Ureter (tissue), 1 donor: ENCODE measurements around the gene ENTPD6. TPM values are rescaled to one million over a fixed set of nuclear protein-coding genes. Genes with fewer than 3 reads are reported as not detected.

Experiments
- total RNA-seq: library from RNA; stranded (reverse); gene quantifications from one replicate; pipeline ENCODE4 v1.2.4, GENCODE V29; 2023
- donor health status: DM: yes; HTN: yes; CAD: no.

ENTPD6 gene
- total RNA-seq, 1 donor from 2014 or later, result 53.3 TPM

Other genes with a start within 250 kb of the ENTPD6 start
- gene CST7, start 246.4 kb upstream of the ENTPD6 start, total RNA-seq, result 1.6 TPM
- gene APMAP, start 203.0 kb upstream of the ENTPD6 start, total RNA-seq, result 74.0 TPM
- 33.7 TPM for gene ACSS1, start 137.6 kb upstream of the ENTPD6 start, total RNA-seq
- gene VSX1, start 113.6 kb upstream of the ENTPD6 start, total RNA-seq, result not detected
- gene PYGB, start 52.4 kb downstream of the ENTPD6 start, total RNA-seq, result 109 TPM
- gene ABHD12, start 195.1 kb downstream of the ENTPD6 start, total RNA-seq, result 105 TPM
- 3.8 TPM for gene GINS1, start 212.0 kb downstream of the ENTPD6 start, total RNA-seq